H9 (cell line): ENCODE data around the gene RECQL. TPM values are rescaled to one million over a fixed set of nuclear protein-coding genes. Genes with fewer than 3 reads are reported as not detected.

Experiments
- DNase-seq: peaks from one replicate; pipeline ENCODE4 v3.0.0-alpha.2; 2017
- H2AFZ ChIP-seq: one replicate; pipeline ENCODE4 v1.6.1; 2013; ENCODE audit warnings: mild to moderate bottlenecking, low read length, control low read depth, moderate library complexity
- H2AK5ac ChIP-seq: 2 replicates; pipeline ENCODE4 v1.6.1; 2013; ENCODE audit warnings: low read length, control low read depth, mixed read lengths; ENCODE audit not compliant: insufficient read length
- H2BK120ac ChIP-seq: one replicate; pipeline ENCODE4 v1.6.1; 2013; ENCODE audit warnings: low read depth, mild to moderate bottlenecking, low read length, control low read depth, inconsistent platforms; ENCODE audit not compliant: poor library complexity, severe bottlenecking
- H2BK12ac ChIP-seq: 2 replicates; pipeline ENCODE4 v1.6.1; 2013; ENCODE audit warnings: low read length, control low read depth, mixed read lengths, low read depth; ENCODE audit not compliant: insufficient read length
- H2BK15ac ChIP-seq: 2 replicates; pipeline ENCODE4 v1.6.1; 2013; ENCODE audit warnings: low read depth, low read length, control low read depth
- H2BK20ac ChIP-seq: one replicate; pipeline ENCODE4 v1.6.1; 2013; ENCODE audit warnings: low read depth, mild to moderate bottlenecking, low read length, control low read depth, inconsistent platforms; ENCODE audit not compliant: poor library complexity, severe bottlenecking
- H2BK5ac ChIP-seq: 2 replicates; pipeline ENCODE4 v1.6.1; 2013; ENCODE audit warnings: low read length, control low read depth, mixed read lengths; ENCODE audit not compliant: insufficient read length
- H3K14ac ChIP-seq: 2 replicates; pipeline ENCODE4 v1.6.1; 2013; ENCODE audit warnings: low read length, control low read depth; ENCODE audit not compliant: insufficient read depth
- H3K18ac ChIP-seq: 2 replicates; pipeline ENCODE4 v1.6.1; 2013; ENCODE audit warnings: low read depth, mild to moderate bottlenecking, mixed read lengths, low read length, control low read depth; ENCODE audit not compliant: insufficient read length
- H3K23ac ChIP-seq: 2 replicates; pipeline ENCODE4 v1.6.1; 2013; ENCODE audit warnings: low read length, control low read depth, mixed read lengths, low read depth; ENCODE audit not compliant: insufficient read length
- H3K23me2 ChIP-seq: 2 replicates; pipeline ENCODE4 v1.6.1; 2013; ENCODE audit warnings: low read depth, mild to moderate bottlenecking, mixed read lengths, low read length, control low read depth; ENCODE audit not compliant: insufficient read length, poor library complexity, severe bottlenecking
- H3K27ac ChIP-seq: 2 replicates; pipeline ENCODE4 v1.5.1; 2013; ENCODE audit warnings: low read length, control low read depth, mixed read lengths, low read depth; ENCODE audit not compliant: insufficient read length
- H3K27me3 ChIP-seq: 2 replicates; pipeline ENCODE4 v1.6.1; 2013; ENCODE audit warnings: low read length, control low read depth, inconsistent platforms; ENCODE audit not compliant: insufficient read depth
- H3K4ac ChIP-seq: 2 replicates; pipeline ENCODE4 v1.6.1; 2013; ENCODE audit warnings: low read depth, mild to moderate bottlenecking, control low read depth, inconsistent platforms, low read length, moderate library complexity
- H3K4me1 ChIP-seq: 2 replicates; pipeline ENCODE4 v1.6.1; 2013; ENCODE audit warnings: low read length, control low read depth, inconsistent platforms; ENCODE audit not compliant: insufficient read depth
- H3K4me2 ChIP-seq: 2 replicates; pipeline ENCODE4 v1.6.1; 2013; ENCODE audit warnings: low read length, control low read depth, mixed read lengths; ENCODE audit not compliant: insufficient read length, insufficient read depth
- H3K56ac ChIP-seq: 2 replicates; pipeline ENCODE4 v1.6.1; 2013; ENCODE audit warnings: low read depth, mild to moderate bottlenecking, mixed read lengths, low read length, control low read depth; ENCODE audit not compliant: insufficient read length
- H3K79me1 ChIP-seq: 2 replicates; pipeline ENCODE4 v1.6.1; 2013; ENCODE audit warnings: low read depth, mild to moderate bottlenecking, moderate library complexity, low read length, control low read depth, inconsistent platforms; ENCODE audit not compliant: insufficient read depth, poor library complexity, severe bottlenecking
- H3K79me2 ChIP-seq: 2 replicates; pipeline ENCODE4 v1.6.1; 2013; ENCODE audit warnings: low read length, control low read depth, inconsistent platforms; ENCODE audit not compliant: insufficient read depth
- H3K9ac ChIP-seq: 2 replicates; pipeline ENCODE4 v1.6.1; 2013; ENCODE audit warnings: low read length, control low read depth, mixed read lengths; ENCODE audit not compliant: insufficient read length; ENCODE audit errors: extremely low read depth
- H3K9me3 ChIP-seq: one replicate; pipeline ENCODE4 v1.6.1; 2013; ENCODE audit warnings: low read depth, low read length, inconsistent platforms; ENCODE audit not compliant: control insufficient read depth
- H3T11ph ChIP-seq: one replicate; pipeline ENCODE4 v1.6.1; 2013; ENCODE audit warnings: mild to moderate bottlenecking, low read length, control low read depth, inconsistent platforms
- H4K20me1 ChIP-seq: one replicate; pipeline ENCODE4 v1.6.1; 2013; ENCODE audit not compliant: control insufficient read depth, insufficient read length, insufficient read depth
- H4K5ac ChIP-seq: 2 replicates; pipeline ENCODE4 v1.6.1; 2013; ENCODE audit warnings: low read depth, mild to moderate bottlenecking, mixed read lengths, low read length, control low read depth; ENCODE audit not compliant: insufficient read length
- H4K8ac ChIP-seq: replicated peaks from 2 replicates; pipeline ENCODE4 v1.6.1; 2013; ENCODE audit warnings: low read length, control low read depth, mixed read lengths, low read depth; ENCODE audit not compliant: insufficient read length
- H4K91ac ChIP-seq: 2 replicates; pipeline ENCODE4 v1.6.1; 2013; ENCODE audit warnings: low read depth, mild to moderate bottlenecking, moderate library complexity, mixed read lengths, low read length, control low read depth; ENCODE audit not compliant: insufficient read length
- H3K27ac Mint-ChIP-seq, 3 experiments: 2 replicates in 2 of 3; 3 replicates in 1 of 3; pipeline ENCODE4 v1.8.0; 2020 to 2021; ENCODE audit warnings: mixed read lengths in 3 of 3, mild to moderate bottlenecking in 1 of 3, moderate library complexity in 1 of 3
- H3K27me3 Mint-ChIP-seq: 2 replicates; pipeline ENCODE4 v1.8.0; 2021; ENCODE audit warnings: low read depth, mild to moderate bottlenecking, moderate library complexity, mixed read lengths
- H3K36me3 Mint-ChIP-seq, 3 experiments: 2 replicates in 2 of 3; 3 replicates in 1 of 3; pipeline ENCODE4 v1.8.0; 2020 to 2021; ENCODE audit warnings: low read depth in 3 of 3, mixed read lengths in 3 of 3; ENCODE audit not compliant: insufficient read depth in 1 of 3
- H3K4me1 Mint-ChIP-seq, 2 experiments: 2 replicates each; pipeline ENCODE4 v1.8.0; 2020; ENCODE audit warnings: mixed read lengths in 2 of 2
- H3K4me3 Mint-ChIP-seq, 2 experiments: 2 replicates in 1 of 2; 3 replicates in 1 of 2; pipeline ENCODE4 v1.8.0; 2020 to 2021; ENCODE audit warnings: mild to moderate bottlenecking in 2 of 2, mixed read lengths in 2 of 2, moderate library complexity in 1 of 2
- H3K9me3 Mint-ChIP-seq, 2 experiments: 2 replicates in 1 of 2; 3 replicates in 1 of 2; pipeline ENCODE4 v1.8.0; 2020; ENCODE audit warnings: mild to moderate bottlenecking in 2 of 2, mixed read lengths in 2 of 2, moderate library complexity in 1 of 2
- CTCF ChIP-seq: fragments of 200-600 bp; sonication (generic); conservative IDR thresholded peaks from 3 replicates; pipeline ENCODE4 v1.8.0; 2021; ENCODE audit warnings: antibody characterized with exemption, mild to moderate bottlenecking
- WGBS: extraction: QIAGEN DNeasy Blood & Tissue Kit; methylation state at CpG from one replicate; pipeline ENCODE4 v1.1.7; 2013; ENCODE audit warnings: missing lambda C conversion rate, low lambda C conversion rate, mixed read lengths; ENCODE audit not compliant: insufficient read length; ENCODE audit errors: extremely low coverage; 5-methylcytosine and 5-hydroxymethylcytosine counted together
- total RNA-seq: library from RNA; stranded (reverse); gene quantifications from 2 replicates; pipeline ENCODE4 v1.2.1, GENCODE V29; 2021

Gene RECQL
- total RNA-seq, 1 experiment from 2014 or later: 41.0 TPM

- H4K91ac ChIP-seq: no peak overlapping the region
- peaks cover 10% of the 10 kb centered on the region for H3K23me2 ChIP-seq
- peak overlapping the region; percentile 79 for H3K18ac ChIP-seq
- H3K79me1 ChIP-seq: peaks cover 3% of the 10 kb centered on the region
- H3K27ac ChIP-seq: no peak overlapping the region
- peak overlapping the region; percentile 96 for H3K9ac ChIP-seq
- no CpG with 5 or more reads among the region's 14 CpGs for WGBS
- H2BK15ac ChIP-seq: no peak overlapping the region
- no peak overlapping the region for H4K5ac ChIP-seq
- peaks cover 13% of the 10 kb centered on the region; the same call in 1 of the 2 replicates for H3K79me2 ChIP-seq
- no peak overlapping the region for H2BK5ac ChIP-seq
- no peak overlapping the region for H3K4me3 Mint-ChIP-seq
- H3T11ph ChIP-seq: no peak overlapping the region
- H3K4me1 ChIP-seq: no peaks in the 10 kb centered on the region
- no peak overlapping the region; the same call in 1 of the 2 replicates for H3K4ac ChIP-seq
- peak overlapping the region; percentile 91 for H3K14ac ChIP-seq
- no peak overlapping the region for H3K23ac ChIP-seq
- H3K4me2 ChIP-seq: peak overlapping the region; percentile 87
- H4K8ac ChIP-seq: no peak overlapping the region
- H3K9me3 Mint-ChIP-seq: no peaks in the 10 kb centered on the region
- H3K56ac ChIP-seq: no peak overlapping the region
- no peaks in the 10 kb centered on the region for H3K27me3 Mint-ChIP-seq
- TF ChIP-seq CTCF: no peak
- no peak overlapping the region for H2BK12ac ChIP-seq
- H3K27ac Mint-ChIP-seq: no peak overlapping the region; a peak in 2 of 7 replicates
- no peaks in the 10 kb centered on the region for H3K9me3 ChIP-seq
- no peak for DNase-seq
- no peak overlapping the region for H2AFZ ChIP-seq
- peaks cover 10 to 12% of the 10 kb centered on the region in 2 experiments for H3K4me1 Mint-ChIP-seq
- H2BK20ac ChIP-seq: no peak overlapping the region
- H4K20me1 ChIP-seq: peaks cover 2% of the 10 kb centered on the region
- H3K27me3 ChIP-seq: no peaks in the 10 kb centered on the region
- H2AK5ac ChIP-seq: no peak overlapping the region
- no peak overlapping the region for H2BK120ac ChIP-seq
- H3K36me3 Mint-ChIP-seq: peaks cover 2 to 17% (median 15%) of the 10 kb centered on the region in 3 experiments; a peak in 5 of 7 replicates
These were observed 695 bp upstream of the RECQL start for GRCh38 chr12:21502164-21502496.
